ENCODE measurements around the gene THPO. TPM values are rescaled to one million over a fixed set of nuclear protein-coding genes. Genes with fewer than 3 reads are reported as not detected.

Gene THPO
- not detected in 2 replicates for total RNA-seq

DNA sequence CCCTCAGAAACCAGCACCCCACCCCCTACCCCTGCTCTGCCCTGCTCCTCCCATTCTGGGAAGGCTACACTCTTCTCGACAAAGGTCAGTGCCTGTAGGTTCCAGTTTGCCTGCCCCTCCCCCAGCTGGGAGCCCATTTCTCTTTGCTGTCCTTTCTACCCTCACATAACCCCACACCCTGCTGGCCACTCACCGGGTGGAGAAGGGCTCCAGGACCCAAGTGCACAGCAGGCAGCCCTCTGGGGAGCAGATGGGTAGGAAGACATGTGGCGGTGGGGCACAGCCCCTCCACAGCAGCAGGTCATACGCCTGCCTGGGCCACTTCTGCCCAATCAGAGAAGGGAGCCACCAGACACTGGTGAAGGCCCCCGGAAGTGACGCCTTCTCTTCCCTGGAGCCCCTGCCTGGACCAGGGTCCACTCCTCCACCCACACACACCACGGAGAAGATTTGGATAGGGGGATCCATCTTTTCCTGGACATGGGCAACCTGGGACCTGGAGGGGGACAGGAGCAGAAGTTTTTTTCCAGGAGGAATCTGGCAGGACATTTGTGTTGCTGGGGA lies at the start of gene THPO:
TSS of gene THPO (minus strand) at position 326 of the 564 bp plus-strand sequence. CDS start 1,948 bp downstream, outside the sequence.
- no peak for DNase-seq (ENCODE audit: low spot score)
- no peaks in the 10 kb centered on the region for H3K9me3 Mint-ChIP-seq
- H3K4me1 Mint-ChIP-seq (ENCODE audit: low read depth): peaks cover 6% of the 10 kb centered on the region
- no peak within 1 kb of the TSS for H3K27ac Mint-ChIP-seq
- H3K36me3 Mint-ChIP-seq (ENCODE audit: low read depth): no peaks in the 10 kb centered on the region
- intact Hi-C loops (cut with micrococcal nuclease): no loop called here
- H3K27me3 Mint-ChIP-seq (ENCODE audit: low read depth): peaks cover 67% of the 10 kb centered on the region
- H3K4me3 Mint-ChIP-seq (ENCODE audit: low read depth): peak within 1 kb of the TSS; percentile 58

DNA sequence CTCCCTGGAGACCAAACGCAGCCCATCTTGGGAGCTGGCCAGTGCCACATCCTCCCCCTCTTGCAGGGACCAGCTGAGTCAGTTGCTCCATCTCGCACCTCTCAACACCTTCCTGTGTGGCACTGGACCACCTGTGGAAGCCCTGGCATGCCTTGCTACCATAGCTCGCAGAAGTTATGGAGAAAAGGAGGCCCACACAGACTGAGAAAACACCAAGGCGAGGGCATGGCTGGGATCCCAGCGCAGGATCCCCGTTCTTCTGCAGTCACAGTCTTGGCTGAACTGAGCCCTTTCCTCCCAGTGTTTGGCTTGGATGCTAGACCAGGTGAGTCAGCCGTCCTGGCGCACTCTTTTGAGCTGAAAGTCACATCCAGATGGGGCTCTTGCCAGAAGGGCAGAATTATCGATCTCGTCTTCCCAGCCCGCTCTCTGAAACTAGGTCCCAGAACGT lies 48.7 kb upstream of the THPO start:
- DNase-seq (ENCODE audit: low spot score): no peak
- Mint-ChIP-seq H3K27me3 (ENCODE audit: low read depth) (peaks cover 10% of the 10 kb centered on the region), H3K9me3 (no peaks in the 10 kb centered on the region), H3K4me1 (ENCODE audit: low read depth) (no peaks in the 10 kb centered on the region), H3K27ac (no peak overlapping the region), H3K4me3 (ENCODE audit: low read depth) (no peak overlapping the region), H3K36me3 (ENCODE audit: low read depth) (no peaks in the 10 kb centered on the region)
- intact Hi-C loops (cut with micrococcal nuclease): no loop called here

DNA sequence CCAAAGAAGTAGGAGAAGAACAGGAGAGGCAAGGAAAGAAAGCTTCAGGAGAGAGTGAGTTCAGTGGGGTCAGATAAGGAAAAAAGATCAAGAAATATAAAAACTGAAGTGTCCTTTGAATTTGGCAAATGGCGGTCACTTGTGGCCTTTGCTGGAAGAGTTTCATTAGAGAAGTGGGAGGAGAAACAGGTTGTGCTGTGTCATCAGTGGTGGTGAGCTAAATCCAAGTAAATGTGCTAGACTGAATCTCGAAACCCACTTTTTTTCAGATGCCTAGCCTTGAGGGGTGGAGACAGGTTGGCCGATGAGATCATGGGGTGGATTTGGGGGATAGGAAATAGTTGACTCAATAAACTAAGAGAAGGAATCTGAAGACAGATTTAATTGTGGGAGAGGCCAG lies 45.6 kb upstream of the THPO start:
- Mint-ChIP-seq H3K4me3 (ENCODE audit: low read depth) (no peak overlapping the region), H3K9me3 (no peaks in the 10 kb centered on the region), H3K27ac (no peak overlapping the region), H3K27me3 (ENCODE audit: low read depth) (peaks cover 15% of the 10 kb centered on the region), H3K4me1 (ENCODE audit: low read depth) (no peaks in the 10 kb centered on the region), H3K36me3 (ENCODE audit: low read depth) (no peaks in the 10 kb centered on the region)
- DNase-seq (ENCODE audit: low spot score): no peak
- intact Hi-C loops (cut with micrococcal nuclease): no loop called here

DNA sequence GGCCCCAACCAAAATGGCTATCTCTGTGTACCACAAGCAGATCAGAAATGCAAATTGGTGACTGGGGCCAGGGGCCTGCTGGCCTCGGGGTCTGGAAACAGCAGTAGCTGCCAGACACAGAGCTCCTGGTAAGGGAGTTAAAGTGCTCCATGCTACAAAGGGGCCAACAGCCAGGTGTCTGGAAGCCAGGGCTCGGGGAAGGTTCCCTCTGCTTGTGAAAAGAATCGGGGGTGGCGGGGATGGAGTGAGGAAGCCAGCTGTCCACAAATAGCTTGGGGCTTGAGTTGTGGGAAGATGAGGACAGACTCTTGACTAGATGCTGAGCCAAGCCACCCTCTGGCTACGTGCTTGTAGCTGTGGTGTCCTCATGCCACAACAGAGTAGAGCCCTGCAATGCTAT lies 41.2 kb upstream of the THPO start:
- intact Hi-C loops (cut with micrococcal nuclease): loop anchor here (2.0 to 5.0 kb wide), 2 partner anchors 50 to 93 kb away; no protein-coding TSS in a partner anchor
- Mint-ChIP-seq H3K27me3 (ENCODE audit: low read depth) (peaks cover 12% of the 10 kb centered on the region), H3K27ac (no peak overlapping the region), H3K4me1 (ENCODE audit: low read depth) (no peaks in the 10 kb centered on the region), H3K36me3 (ENCODE audit: low read depth) (no peaks in the 10 kb centered on the region), H3K4me3 (ENCODE audit: low read depth) (no peak overlapping the region), H3K9me3 (no peaks in the 10 kb centered on the region)
- DNase-seq (ENCODE audit: low spot score): no peak

DNA sequence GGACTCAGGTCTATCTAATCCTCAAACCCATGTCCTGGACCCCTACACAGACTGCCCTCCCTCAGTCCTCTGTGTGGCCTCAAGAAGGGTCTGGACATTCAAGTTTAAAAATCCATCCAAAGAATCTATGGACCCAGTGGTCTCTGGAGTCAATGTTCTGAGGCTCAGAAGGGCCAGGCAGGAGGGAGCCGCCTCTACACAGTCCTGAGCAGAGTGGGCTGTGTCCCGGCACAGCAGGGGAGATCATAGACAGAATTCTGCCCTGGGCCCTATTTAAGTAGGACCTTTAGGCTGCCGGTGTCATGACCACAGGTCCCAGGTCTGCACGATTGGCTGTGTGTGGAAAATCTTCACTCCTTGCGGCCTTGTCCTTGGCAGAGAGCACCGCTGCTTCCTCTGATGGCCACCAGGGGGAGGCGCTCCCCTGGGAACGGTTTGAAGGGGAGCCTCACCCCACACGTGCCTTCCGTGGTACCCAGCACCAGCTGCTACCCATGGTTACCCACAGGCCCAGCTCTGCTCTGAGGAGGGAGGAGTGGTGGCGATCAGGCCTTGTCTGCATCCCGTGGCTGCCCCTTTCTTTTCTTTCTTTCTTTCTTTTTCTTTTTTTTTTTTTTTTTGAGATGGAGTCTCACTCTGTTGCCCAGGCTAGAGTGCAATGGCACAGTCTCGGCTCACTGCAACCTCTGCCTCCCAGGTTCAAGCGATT lies 39.8 kb upstream of the THPO start:
- no peak overlapping the region for H3K27ac Mint-ChIP-seq
- H3K27me3 Mint-ChIP-seq (ENCODE audit: low read depth): peaks cover 6% of the 10 kb centered on the region
- no peak overlapping the region for H3K4me3 Mint-ChIP-seq (ENCODE audit: low read depth)
- DNase-seq (ENCODE audit: low spot score): peak; percentile 53
- intact Hi-C loops (cut with micrococcal nuclease): loop anchor here (1.0 to 5.0 kb wide), 3 partner anchors 51 to 127 kb away; no protein-coding TSS in a partner anchor
- H3K9me3 Mint-ChIP-seq: no peaks in the 10 kb centered on the region
- H3K4me1 Mint-ChIP-seq (ENCODE audit: low read depth): no peaks in the 10 kb centered on the region
- no peaks in the 10 kb centered on the region for H3K36me3 Mint-ChIP-seq (ENCODE audit: low read depth)

DNA sequence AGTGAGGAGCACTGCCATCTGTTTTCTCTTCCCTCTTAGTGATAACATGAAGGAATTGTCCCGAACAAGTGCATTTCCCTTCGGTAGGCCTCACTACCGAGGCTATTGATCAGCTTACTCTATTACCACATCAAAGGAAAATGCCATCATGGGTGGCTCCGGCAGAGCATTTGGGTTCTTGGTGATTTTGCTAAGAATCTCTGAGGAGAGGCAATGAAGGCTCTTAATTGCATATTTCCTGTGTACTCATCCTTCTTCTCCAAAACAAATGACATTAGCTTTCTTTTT lies 37.1 kb upstream of the THPO start:
- Mint-ChIP-seq H3K4me3 (ENCODE audit: low read depth) (no peak overlapping the region), H3K27ac (no peak overlapping the region), H3K36me3 (ENCODE audit: low read depth) (no peaks in the 10 kb centered on the region), H3K27me3 (ENCODE audit: low read depth) (peaks cover 4% of the 10 kb centered on the region), H3K9me3 (no peaks in the 10 kb centered on the region), H3K4me1 (ENCODE audit: low read depth) (no peaks in the 10 kb centered on the region)
- DNase-seq (ENCODE audit: low spot score): no peak
- intact Hi-C loops (cut with micrococcal nuclease): loop anchor here (5.0 kb wide), 1 partner anchor 97 kb away; no protein-coding TSS in a partner anchor

DNA sequence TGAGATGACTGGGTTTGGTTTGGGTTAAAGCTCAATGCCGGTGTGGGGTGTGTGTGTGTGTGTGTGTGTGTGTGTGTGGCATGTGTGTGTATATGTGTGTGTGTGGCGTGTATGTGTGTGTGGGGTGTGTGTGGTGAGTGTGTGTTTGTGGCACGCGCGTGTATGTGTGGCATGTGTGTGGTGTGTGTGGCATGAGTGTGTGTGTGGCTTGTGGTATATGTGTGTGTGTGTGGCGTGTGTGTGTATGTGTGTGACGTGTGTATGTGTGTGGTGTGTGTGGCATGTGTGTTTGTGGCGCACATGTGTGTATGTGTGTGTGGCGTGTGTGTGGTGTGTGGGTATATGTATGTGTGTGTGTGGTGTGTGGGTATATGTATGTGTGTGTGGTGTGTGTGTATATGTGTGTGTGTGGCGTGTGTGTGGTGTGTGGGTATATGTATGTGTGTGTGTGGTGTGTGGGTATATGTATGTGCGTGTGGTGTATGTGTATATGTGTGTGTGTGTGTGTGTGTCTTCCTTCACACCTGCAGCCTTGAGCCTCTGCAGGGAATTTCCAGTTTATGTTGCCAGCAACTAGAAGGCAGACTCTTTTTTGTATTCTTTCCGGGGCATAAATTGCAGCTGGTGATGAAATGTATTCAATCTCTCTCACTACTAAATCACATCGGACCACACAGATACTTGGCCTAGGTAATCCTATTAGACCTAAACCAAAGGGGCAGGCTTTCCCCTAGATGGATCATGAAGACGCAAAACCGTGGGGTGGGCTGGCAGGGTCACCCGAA lies 36.6 kb upstream of the THPO start:
- H3K4me1 Mint-ChIP-seq (ENCODE audit: low read depth): no peaks in the 10 kb centered on the region
- H3K27ac Mint-ChIP-seq: no peak overlapping the region
- H3K9me3 Mint-ChIP-seq: no peaks in the 10 kb centered on the region
- H3K27me3 Mint-ChIP-seq (ENCODE audit: low read depth): no peaks in the 10 kb centered on the region
- no peak overlapping the region for H3K4me3 Mint-ChIP-seq (ENCODE audit: low read depth)
- no peaks in the 10 kb centered on the region for H3K36me3 Mint-ChIP-seq (ENCODE audit: low read depth)
- intact Hi-C loops (cut with micrococcal nuclease): loop anchor here (5.0 kb wide), 1 partner anchor 98 kb away; no protein-coding TSS in a partner anchor
- no peak for DNase-seq (ENCODE audit: low spot score)

DNA sequence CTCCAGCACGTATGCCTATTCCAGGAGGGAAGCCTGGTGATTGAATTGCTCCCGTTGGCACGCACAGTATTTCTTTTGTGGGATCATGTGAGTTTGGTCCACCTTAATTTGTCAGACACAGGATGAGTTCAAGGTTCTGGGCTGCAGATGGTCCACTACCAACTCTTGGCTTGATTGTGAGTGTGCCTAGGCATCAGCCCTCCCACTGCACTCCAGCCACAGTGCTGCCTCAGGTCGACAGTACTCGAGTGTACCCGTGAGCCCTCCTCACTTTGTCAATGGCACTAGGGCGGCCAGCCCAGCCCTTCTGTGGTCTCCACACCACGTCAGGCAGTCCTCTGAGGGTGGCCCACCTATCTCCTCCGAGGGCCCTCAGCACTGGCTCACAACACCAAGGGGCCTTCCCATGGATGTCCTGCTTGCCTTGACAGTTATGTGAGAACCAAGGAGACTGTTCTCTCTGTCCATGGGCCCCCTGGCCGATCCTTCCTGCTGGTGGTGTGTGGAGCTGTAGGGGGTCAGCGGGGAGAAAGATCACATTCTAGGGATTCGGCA lies 32.0 kb upstream of the THPO start:
- Mint-ChIP-seq H3K36me3 (ENCODE audit: low read depth) (no peaks in the 10 kb centered on the region), H3K27ac (no peak overlapping the region), H3K4me1 (ENCODE audit: low read depth) (no peaks in the 10 kb centered on the region), H3K27me3 (ENCODE audit: low read depth) (peaks cover 5% of the 10 kb centered on the region), H3K4me3 (ENCODE audit: low read depth) (no peak overlapping the region), H3K9me3 (no peaks in the 10 kb centered on the region)
- intact Hi-C loops (cut with micrococcal nuclease): no loop called here
- no peak for DNase-seq (ENCODE audit: low spot score)

DNA sequence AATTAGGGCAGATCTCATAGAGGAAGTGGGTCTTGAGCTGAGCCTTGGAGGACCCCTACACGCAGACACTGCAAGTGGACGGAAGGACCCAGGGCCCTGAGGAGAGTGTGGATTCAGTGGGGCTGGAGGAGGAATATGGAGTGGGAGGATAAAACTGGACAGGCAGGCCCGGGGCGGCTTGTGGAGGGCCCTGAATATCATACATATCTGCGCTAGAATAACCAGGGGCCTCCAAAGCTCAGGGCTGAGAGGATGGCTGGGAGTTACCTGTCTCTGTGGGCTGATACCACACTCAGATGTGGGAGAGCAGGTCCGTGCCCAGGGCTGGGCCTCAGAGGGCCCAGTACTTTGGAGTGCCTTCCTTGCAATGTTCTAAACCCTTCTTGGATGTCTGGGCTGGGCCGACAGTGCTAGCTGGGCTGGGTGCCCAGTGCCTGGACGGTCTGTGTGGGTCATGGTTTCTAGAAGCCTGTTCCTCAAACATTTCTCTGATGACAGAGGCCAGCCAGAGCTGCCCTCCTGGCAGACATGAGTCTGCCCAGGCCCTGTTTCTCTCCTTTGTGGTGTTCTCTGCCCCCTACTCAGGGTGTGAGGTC lies 31.4 kb upstream of the THPO start:
- no peaks in the 10 kb centered on the region for H3K9me3 Mint-ChIP-seq
- intact Hi-C loops (cut with micrococcal nuclease): no loop called here
- no peak overlapping the region for H3K4me3 Mint-ChIP-seq (ENCODE audit: low read depth)
- H3K27me3 Mint-ChIP-seq (ENCODE audit: low read depth): peaks cover 5% of the 10 kb centered on the region
- DNase-seq (ENCODE audit: low spot score): no peak
- no peaks in the 10 kb centered on the region for H3K36me3 Mint-ChIP-seq (ENCODE audit: low read depth)
- H3K4me1 Mint-ChIP-seq (ENCODE audit: low read depth): no peaks in the 10 kb centered on the region
- no peak overlapping the region for H3K27ac Mint-ChIP-seq

DNA sequence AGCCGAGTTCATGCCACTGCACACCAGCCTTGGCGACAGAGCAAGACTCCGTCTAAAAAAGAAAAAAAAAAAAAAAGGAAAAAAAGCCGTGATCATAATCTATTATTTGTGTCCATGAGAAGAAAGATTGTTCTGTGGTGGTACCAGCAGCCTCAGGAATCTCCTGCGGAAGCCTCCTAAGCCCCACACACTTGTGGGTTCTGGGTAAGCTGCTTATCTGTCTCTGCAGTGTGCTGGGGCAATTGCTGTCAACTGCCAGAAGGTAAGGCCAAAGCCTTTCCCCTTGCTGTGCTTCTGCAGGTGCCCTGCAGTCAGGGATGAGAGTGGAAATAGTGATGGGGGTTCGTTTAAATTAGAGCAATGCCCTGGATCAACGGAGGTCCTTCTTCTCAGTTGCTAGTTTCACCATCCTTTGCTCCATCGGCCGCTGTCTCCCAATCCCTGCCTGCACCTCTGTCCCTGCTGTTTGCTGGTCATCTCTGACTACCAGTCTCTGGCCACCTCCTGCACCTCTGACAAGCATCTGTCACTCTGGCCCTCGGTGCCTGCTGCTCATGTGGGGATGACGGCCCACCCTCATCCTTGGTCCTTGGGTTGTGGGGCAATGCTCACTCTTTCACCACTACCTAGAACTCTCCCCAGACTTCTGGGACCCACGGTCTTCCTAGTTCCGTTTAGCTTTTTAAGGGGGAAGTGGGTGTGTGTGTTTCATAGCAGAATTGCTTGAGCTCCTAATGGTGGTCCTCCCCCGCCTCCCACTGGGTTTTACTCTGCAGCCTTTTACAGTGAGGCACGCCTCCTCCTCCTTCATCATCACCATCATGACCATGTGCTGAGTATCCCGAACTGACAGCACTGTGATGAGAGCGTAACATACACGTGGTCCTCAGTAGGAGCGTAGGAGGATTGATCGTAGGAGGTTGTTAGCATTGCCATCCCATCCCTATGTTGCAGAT lies 27.3 kb upstream of the THPO start:
- no peak overlapping the region for H3K27ac Mint-ChIP-seq
- intact Hi-C loops (cut with micrococcal nuclease): no loop called here

DNA sequence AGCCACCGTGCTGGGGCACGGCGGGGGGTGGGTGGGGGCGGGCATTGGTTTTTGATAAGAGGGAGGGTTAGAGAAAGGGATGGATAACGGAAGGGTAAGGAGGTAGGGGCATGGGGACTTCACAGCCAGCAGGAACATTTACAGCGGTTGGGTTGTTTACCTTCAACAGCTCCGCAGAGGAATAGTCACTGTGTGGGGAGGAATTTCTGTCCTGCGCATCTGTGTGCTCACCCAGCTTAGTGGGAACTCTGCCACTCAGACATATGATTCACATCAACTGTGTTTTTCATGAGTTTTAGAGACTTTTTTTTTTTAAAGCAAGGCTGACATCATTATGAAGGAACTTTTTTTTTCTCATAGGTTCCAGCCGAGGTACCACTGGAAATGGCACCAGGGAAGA lies 21.4 kb upstream of the THPO start:
- Mint-ChIP-seq H3K4me1 (ENCODE audit: low read depth) (no peaks in the 10 kb centered on the region), H3K4me3 (ENCODE audit: low read depth) (no peak overlapping the region), H3K27ac (no peak overlapping the region), H3K9me3 (no peaks in the 10 kb centered on the region), H3K36me3 (ENCODE audit: low read depth) (no peaks in the 10 kb centered on the region), H3K27me3 (ENCODE audit: low read depth) (peaks cover 20% of the 10 kb centered on the region)
- no peak for DNase-seq (ENCODE audit: low spot score)
- intact Hi-C loops (cut with micrococcal nuclease): no loop called here

More for the DNA sequence above, 27.3 kb upstream of the THPO start:
- Mint-ChIP-seq H3K36me3 (ENCODE audit: low read depth) (no peaks in the 10 kb centered on the region), H3K9me3 (no peaks in the 10 kb centered on the region), H3K27me3 (ENCODE audit: low read depth) (peaks cover 20% of the 10 kb centered on the region), H3K4me3 (ENCODE audit: low read depth) (no peak overlapping the region), H3K4me1 (ENCODE audit: low read depth) (no peaks in the 10 kb centered on the region)
- DNase-seq (ENCODE audit: low spot score): no peak

DNA sequence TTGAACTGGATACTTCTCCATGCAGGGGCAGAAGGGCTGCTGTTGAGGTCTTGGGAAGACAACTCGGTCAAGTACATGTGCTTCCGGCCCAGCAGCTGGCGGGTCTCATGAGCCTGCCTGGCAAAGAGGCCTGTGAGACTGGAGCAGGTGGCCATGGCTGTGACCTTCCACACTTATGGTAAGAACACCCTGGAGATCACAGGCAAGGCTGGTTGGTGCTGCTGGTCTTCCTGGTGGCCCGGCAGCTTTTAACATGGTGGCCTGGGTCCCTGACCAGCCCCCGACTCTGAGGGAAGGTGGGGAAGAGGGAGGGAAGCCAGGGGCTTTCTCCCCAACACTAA lies 17.3 kb upstream of the THPO start:
- H3K27ac Mint-ChIP-seq: no peak overlapping the region

More for the DNA sequence above, 17.3 kb upstream of the THPO start:
- intact Hi-C loops (cut with micrococcal nuclease): no loop called here
- no peak overlapping the region for H3K4me3 Mint-ChIP-seq (ENCODE audit: low read depth)
- no peaks in the 10 kb centered on the region for H3K36me3 Mint-ChIP-seq (ENCODE audit: low read depth)
- no peak for DNase-seq (ENCODE audit: low spot score)
- peaks cover 18% of the 10 kb centered on the region for H3K27me3 Mint-ChIP-seq (ENCODE audit: low read depth)
- no peaks in the 10 kb centered on the region for H3K4me1 Mint-ChIP-seq (ENCODE audit: low read depth)
- H3K9me3 Mint-ChIP-seq: no peaks in the 10 kb centered on the region
